ENCODE data around the gene CDH11.

CDH11 gene

GRCh38 chr16:65153365-65154105 lies 31.7 kb upstream of the CDH11 start:
- Histone ChIP-seq H3F3A (ENCODE audit: insufficient read depth, low read length) (peaks cover 6% of the 10 kb centered on the region; the same call in 1 of the 2 replicates), H3K79me2 (ENCODE audit: low read length) (no peaks in the 10 kb centered on the region), H4K20me1 (ENCODE audit: insufficient read depth, low read length) (no peaks in the 10 kb centered on the region), H3K27ac (ENCODE audit: low read length) (no peak overlapping the region), H3K4me1 (ENCODE audit: low read length) (peaks cover 11% of the 10 kb centered on the region), H3K36me3 (replicated peaks; ENCODE audit: insufficient read depth, low read length) (no peaks in the 10 kb centered on the region), H3K9me3 (replicated peaks; ENCODE audit: insufficient read depth, low read length) (no peaks in the 10 kb centered on the region), H3K4me2 (ENCODE audit: low read depth, low read length) (no peak overlapping the region), H3K27me3 (replicated peaks; ENCODE audit: insufficient read depth, low read length) (no peaks in the 10 kb centered on the region), H3K9ac (ENCODE audit: low read length) (no peak overlapping the region), H2AFZ (ENCODE audit: low read length) (no peak overlapping the region), H3K9me2 (replicated peaks; ENCODE audit: insufficient read depth, low read length) (no peaks in the 10 kb centered on the region), H3K4me3 (ENCODE audit: low read length) (no peak overlapping the region)
- DNase-seq = no peak
- TF ChIP-seq EZH2 (optimal IDR thresholded peaks at IDR 0.05; ENCODE audit: low read depth, low read length) (no peak), CTCF (IDR thresholded peaks at IDR 0.05; ENCODE audit: low read length) (no peak), EZH2phosphoT487 (IDR thresholded peaks at IDR 0.05; ENCODE audit: low read length) (no peak)

DNA sequence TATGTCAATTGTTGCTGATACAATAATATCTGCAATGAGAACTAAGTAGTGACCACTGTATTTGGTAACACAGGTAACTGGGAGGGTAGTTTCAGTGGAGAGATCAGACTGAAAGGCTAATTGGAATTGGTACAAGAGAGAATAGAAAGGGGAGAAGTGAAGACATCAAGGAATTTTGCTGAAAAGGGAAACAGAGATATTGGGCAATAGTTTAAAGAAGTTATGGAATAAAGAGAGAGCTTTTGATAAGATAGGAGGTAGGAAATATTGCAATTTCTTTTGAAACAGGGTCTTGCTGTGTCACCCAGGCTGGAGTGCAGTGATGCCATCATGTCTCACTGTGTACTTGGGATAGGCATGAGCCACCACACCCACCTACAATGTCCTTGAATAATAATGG lies 26.9 kb upstream of the CDH11 start:
- TF ChIP-seq EZH2phosphoT487 (IDR thresholded peaks at IDR 0.05; ENCODE audit: low read length) = no peak
- TF ChIP-seq EZH2 (optimal IDR thresholded peaks at IDR 0.05; ENCODE audit: low read depth, low read length) = no peak
- no peak for TF ChIP-seq CTCF (IDR thresholded peaks at IDR 0.05; ENCODE audit: low read length)
- no peaks in the 10 kb centered on the region for H3K9me3 ChIP-seq (replicated peaks; ENCODE audit: insufficient read depth, low read length)
- no peak overlapping the region for H3K4me2 ChIP-seq (ENCODE audit: low read depth, low read length)
- H3K4me1 ChIP-seq (ENCODE audit: low read length) = peaks cover 11% of the 10 kb centered on the region
- H2AFZ ChIP-seq (ENCODE audit: low read length) = no peak overlapping the region
- H3K9ac ChIP-seq (ENCODE audit: low read length) = no peak overlapping the region
- H3K79me2 ChIP-seq (ENCODE audit: low read length) = no peaks in the 10 kb centered on the region
- H3K4me3 ChIP-seq (ENCODE audit: low read length) = no peak overlapping the region
- H3K36me3 ChIP-seq (replicated peaks; ENCODE audit: insufficient read depth, low read length) = no peaks in the 10 kb centered on the region
- no peaks in the 10 kb centered on the region for H3K27me3 ChIP-seq (replicated peaks; ENCODE audit: insufficient read depth, low read length)
- H4K20me1 ChIP-seq (ENCODE audit: insufficient read depth, low read length) = no peaks in the 10 kb centered on the region
- DNase-seq = no peak
- no peak overlapping the region for H3K27ac ChIP-seq (ENCODE audit: low read length)
- H3F3A ChIP-seq (ENCODE audit: insufficient read depth, low read length) = peaks cover 6% of the 10 kb centered on the region; the same call in 1 of the 2 replicates
- H3K9me2 ChIP-seq (replicated peaks; ENCODE audit: insufficient read depth, low read length) = no peaks in the 10 kb centered on the region

DNA sequence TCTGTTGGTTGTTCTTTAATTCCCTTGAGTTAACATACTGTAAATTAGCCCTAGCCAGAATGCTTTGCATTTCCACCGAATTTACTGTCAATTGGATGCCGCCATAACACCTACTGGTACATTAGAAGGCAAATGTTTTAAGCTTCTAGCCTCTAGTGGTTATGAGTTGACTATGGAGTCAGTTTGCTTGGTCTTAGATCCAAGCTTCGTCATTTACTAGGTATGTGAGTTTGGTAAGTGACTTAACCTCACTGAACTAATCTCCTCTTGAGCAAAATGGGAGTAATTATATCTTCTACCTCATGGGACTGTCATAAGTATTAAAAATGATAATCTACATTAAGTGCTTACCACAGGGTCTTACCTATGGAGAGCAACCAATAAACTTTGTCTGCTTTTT lies 20.4 kb upstream of the CDH11 start:
- no peak for TF ChIP-seq CTCF (IDR thresholded peaks at IDR 0.05; ENCODE audit: low read length)
- TF ChIP-seq EZH2 (optimal IDR thresholded peaks at IDR 0.05; ENCODE audit: low read depth, low read length) = no peak
- TF ChIP-seq EZH2phosphoT487 (IDR thresholded peaks at IDR 0.05; ENCODE audit: low read length) = no peak
- Histone ChIP-seq H3K27ac (ENCODE audit: low read length) (no peak overlapping the region), H3K4me1 (ENCODE audit: low read length) (no peaks in the 10 kb centered on the region), H3K9me2 (replicated peaks; ENCODE audit: insufficient read depth, low read length) (no peaks in the 10 kb centered on the region), H3F3A (ENCODE audit: insufficient read depth, low read length) (no peaks in the 10 kb centered on the region), H4K20me1 (ENCODE audit: insufficient read depth, low read length) (no peaks in the 10 kb centered on the region), H3K4me2 (ENCODE audit: low read depth, low read length) (no peak overlapping the region), H3K79me2 (ENCODE audit: low read length) (no peaks in the 10 kb centered on the region), H3K4me3 (ENCODE audit: low read length) (no peak overlapping the region), H2AFZ (ENCODE audit: low read length) (no peak overlapping the region), H3K36me3 (replicated peaks; ENCODE audit: insufficient read depth, low read length) (no peaks in the 10 kb centered on the region), H3K9me3 (replicated peaks; ENCODE audit: insufficient read depth, low read length) (no peaks in the 10 kb centered on the region), H3K27me3 (replicated peaks; ENCODE audit: insufficient read depth, low read length) (no peaks in the 10 kb centered on the region), H3K9ac (ENCODE audit: low read length) (no peak overlapping the region)
- no peak for DNase-seq
